ENCODE results near the gene PLOD2. TPM values are rescaled to one million over a fixed set of nuclear protein-coding genes. Genes with fewer than 3 reads are reported as not detected.

PLOD2 gene
- total RNA-seq, 1 donor from 2014 or later = 117 TPM

DNA sequence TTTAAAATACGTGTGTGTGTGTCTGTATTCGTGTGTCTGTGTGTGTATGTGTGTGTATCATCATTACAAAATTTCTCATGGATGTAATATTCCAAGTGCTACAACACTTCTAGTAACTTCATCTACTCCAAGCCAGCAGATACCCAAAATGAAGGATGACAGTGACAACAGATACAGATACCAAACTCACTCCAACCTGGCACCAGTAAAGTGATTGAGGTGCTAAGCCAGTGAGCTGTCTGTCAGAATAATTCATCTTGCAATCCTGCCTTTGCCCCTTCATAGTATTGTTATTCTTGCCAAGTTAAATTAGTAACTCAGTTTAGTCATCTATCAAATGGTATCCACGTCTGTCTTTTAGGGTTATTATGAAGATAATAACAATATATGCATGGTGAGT is 58.1 kb downstream of the PLOD2 start:
- DNase-seq (ENCODE audit: low read depth) (no peak), FAIRE-seq (no peak)
- Mint-ChIP-seq H3K36me3 (ENCODE audit: low read depth, unreplicated experiment) (peaks cover 19% of the 10 kb centered on the region), H3K9me3 (ENCODE audit: unreplicated experiment) (no peaks in the 10 kb centered on the region), H3K27me3 (ENCODE audit: low read depth, unreplicated experiment) (no peaks in the 10 kb centered on the region), H3K4me3 (ENCODE audit: unreplicated experiment) (no peak overlapping the region), H3K27ac (ENCODE audit: unreplicated experiment) (no peak overlapping the region), H3K4me1 (ENCODE audit: low read depth, unreplicated experiment) (peaks cover 17% of the 10 kb centered on the region)
- Histone ChIP-seq H3K9ac (ENCODE audit: low read length) (no peak overlapping the region), H3K4me1 (ENCODE audit: insufficient read depth, low read length) (no peaks in the 10 kb centered on the region), H3K9me3 (ENCODE audit: insufficient read depth, low read depth, low read length) (no peaks in the 10 kb centered on the region), H2AFZ (ENCODE audit: low read depth, low read length) (no peak overlapping the region), H3K4me3 (ENCODE audit: insufficient read depth, low read depth, low read length) (no peak overlapping the region), H3K79me2 (ENCODE audit: insufficient read depth, low read length) (no peaks in the 10 kb centered on the region), H3K36me3 (ENCODE audit: insufficient read depth, low read length) (peaks cover 33% of the 10 kb centered on the region), H3K4me2 (ENCODE audit: low read length) (no peak overlapping the region), H4K20me1 (ENCODE audit: insufficient read depth, low read length) (peaks cover 26% of the 10 kb centered on the region), H3K27me3 (ENCODE audit: insufficient read depth, low read length) (no peaks in the 10 kb centered on the region), H3K27ac (ENCODE audit: low read depth, low read length) (no peak overlapping the region)
- TF ChIP-seq, protein P1, sequence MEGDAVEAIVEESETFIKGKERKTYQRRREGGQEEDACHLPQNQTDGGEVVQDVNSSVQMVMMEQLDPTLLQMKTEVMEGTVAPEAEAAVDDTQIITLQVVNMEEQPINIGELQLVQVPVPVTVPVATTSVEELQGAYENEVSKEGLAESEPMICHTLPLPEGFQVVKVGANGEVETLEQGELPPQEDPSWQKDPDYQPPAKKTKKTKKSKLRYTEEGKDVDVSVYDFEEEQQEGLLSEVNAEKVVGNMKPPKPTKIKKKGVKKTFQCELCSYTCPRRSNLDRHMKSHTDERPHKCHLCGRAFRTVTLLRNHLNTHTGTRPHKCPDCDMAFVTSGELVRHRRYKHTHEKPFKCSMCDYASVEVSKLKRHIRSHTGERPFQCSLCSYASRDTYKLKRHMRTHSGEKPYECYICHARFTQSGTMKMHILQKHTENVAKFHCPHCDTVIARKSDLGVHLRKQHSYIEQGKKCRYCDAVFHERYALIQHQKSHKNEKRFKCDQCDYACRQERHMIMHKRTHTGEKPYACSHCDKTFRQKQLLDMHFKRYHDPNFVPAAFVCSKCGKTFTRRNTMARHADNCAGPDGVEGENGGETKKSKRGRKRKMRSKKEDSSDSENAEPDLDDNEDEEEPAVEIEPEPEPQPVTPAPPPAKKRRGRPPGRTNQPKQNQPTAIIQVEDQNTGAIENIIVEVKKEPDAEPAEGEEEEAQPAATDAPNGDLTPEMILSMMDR (IDR thresholded peaks at IDR 0.05; ENCODE audit: insufficient read depth, low read depth, low read length) = no peak
- TF ChIP-seq EZH2 (IDR thresholded peaks at IDR 0.05; ENCODE audit: insufficient read depth, low read length) = no peak

DNA sequence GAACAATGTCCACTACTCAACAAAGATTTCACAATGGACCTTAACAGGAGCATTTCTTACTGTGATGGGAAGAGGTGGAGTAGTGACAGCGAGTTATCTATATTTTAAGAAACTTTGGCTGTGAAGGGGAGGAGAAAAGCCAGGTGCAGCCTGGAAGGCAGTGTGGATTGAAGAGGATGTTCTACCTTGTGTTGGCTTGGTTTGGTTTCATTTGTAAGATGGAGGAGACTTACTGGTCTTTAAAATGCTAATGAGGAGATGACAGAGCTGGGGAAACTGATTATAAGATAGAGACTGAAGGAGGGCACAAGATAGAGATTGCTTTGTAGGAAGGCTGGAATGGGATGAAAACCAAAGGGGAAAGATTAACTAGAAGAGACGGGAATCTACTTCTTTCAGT is 59.4 kb downstream of the PLOD2 start:
- H3K9ac ChIP-seq (ENCODE audit: low read length) = no peak overlapping the region
- Mint-ChIP-seq H3K4me1 (ENCODE audit: low read depth, unreplicated experiment) (peaks cover 17% of the 10 kb centered on the region), H3K27me3 (ENCODE audit: low read depth, unreplicated experiment) (no peaks in the 10 kb centered on the region), H3K27ac (ENCODE audit: unreplicated experiment) (peak overlapping the region; percentile 2), H3K4me3 (ENCODE audit: unreplicated experiment) (no peak overlapping the region), H3K9me3 (ENCODE audit: unreplicated experiment) (no peaks in the 10 kb centered on the region), H3K36me3 (ENCODE audit: low read depth, unreplicated experiment) (peaks cover 15% of the 10 kb centered on the region)
- no peak overlapping the region for H3K27ac ChIP-seq (ENCODE audit: low read depth, low read length)
- FAIRE-seq (no peak), DNase-seq (ENCODE audit: low read depth) (no peak)
- H3K4me2 ChIP-seq (ENCODE audit: low read length) = no peak overlapping the region
- H3K4me3 ChIP-seq (ENCODE audit: insufficient read depth, low read depth, low read length) = no peak overlapping the region
- no peaks in the 10 kb centered on the region for H3K79me2 ChIP-seq (ENCODE audit: insufficient read depth, low read length)
- peaks cover 26% of the 10 kb centered on the region for H4K20me1 ChIP-seq (ENCODE audit: insufficient read depth, low read length)
- no peaks in the 10 kb centered on the region for H3K9me3 ChIP-seq (ENCODE audit: insufficient read depth, low read depth, low read length)
- TF ChIP-seq, protein P1 (IDR thresholded peaks at IDR 0.05; ENCODE audit: insufficient read depth, low read depth, low read length) = no peak
- TF ChIP-seq EZH2 (IDR thresholded peaks at IDR 0.05; ENCODE audit: insufficient read depth, low read length) = no peak
- no peaks in the 10 kb centered on the region for H3K4me1 ChIP-seq (ENCODE audit: insufficient read depth, low read length)
- no peak overlapping the region for H2AFZ ChIP-seq (ENCODE audit: low read depth, low read length)
- peaks cover 33% of the 10 kb centered on the region for H3K36me3 ChIP-seq (ENCODE audit: insufficient read depth, low read length)
- H3K27me3 ChIP-seq (ENCODE audit: insufficient read depth, low read length) = no peaks in the 10 kb centered on the region

DNA sequence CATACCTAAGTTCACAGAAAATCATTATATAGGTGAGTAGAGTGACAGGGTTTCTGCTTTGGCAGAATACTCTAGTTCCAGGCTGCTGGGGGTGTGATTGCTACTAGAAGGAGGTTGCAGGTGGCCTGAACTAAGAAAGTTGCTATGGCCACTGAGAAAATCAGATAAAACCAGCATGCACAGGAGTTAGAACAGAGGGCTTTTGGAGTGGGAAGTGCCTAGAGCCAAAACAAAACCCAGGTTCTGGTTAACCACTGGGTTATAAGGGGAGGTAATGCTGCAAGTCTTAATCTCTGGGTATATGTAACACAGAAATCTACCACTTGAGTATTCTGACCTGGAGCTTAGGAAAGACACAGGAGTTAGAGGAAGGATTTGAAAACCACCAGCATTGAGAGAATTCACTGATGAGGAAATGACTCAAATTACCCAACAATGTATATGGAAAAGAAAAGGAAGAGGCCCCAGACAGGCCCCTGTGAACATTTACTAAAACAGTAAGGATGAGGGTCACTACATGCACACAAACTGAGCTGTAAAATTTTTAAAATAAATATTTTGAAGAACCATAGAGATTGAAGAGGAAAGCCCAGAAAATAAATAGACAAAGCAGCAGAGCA is 60.0 kb downstream of the PLOD2 start:
- Histone ChIP-seq H3K9ac (ENCODE audit: low read length) (no peak overlapping the region), H3K36me3 (ENCODE audit: insufficient read depth, low read length) (peaks cover 29% of the 10 kb centered on the region), H3K79me2 (ENCODE audit: insufficient read depth, low read length) (no peaks in the 10 kb centered on the region), H3K4me2 (ENCODE audit: low read length) (no peak overlapping the region), H3K4me3 (ENCODE audit: insufficient read depth, low read depth, low read length) (no peak overlapping the region), H3K9me3 (ENCODE audit: insufficient read depth, low read depth, low read length) (no peaks in the 10 kb centered on the region), H3K27ac (ENCODE audit: low read depth, low read length) (no peak overlapping the region), H2AFZ (ENCODE audit: low read depth, low read length) (no peak overlapping the region), H4K20me1 (ENCODE audit: insufficient read depth, low read length) (peaks cover 21% of the 10 kb centered on the region), H3K4me1 (ENCODE audit: insufficient read depth, low read length) (no peaks in the 10 kb centered on the region), H3K27me3 (ENCODE audit: insufficient read depth, low read length) (no peaks in the 10 kb centered on the region)
- Mint-ChIP-seq H3K9me3 (ENCODE audit: unreplicated experiment) (no peaks in the 10 kb centered on the region), H3K36me3 (ENCODE audit: low read depth, unreplicated experiment) (peaks cover 9% of the 10 kb centered on the region), H3K4me3 (ENCODE audit: unreplicated experiment) (no peak overlapping the region), H3K4me1 (ENCODE audit: low read depth, unreplicated experiment) (peaks cover 17% of the 10 kb centered on the region), H3K27ac (ENCODE audit: unreplicated experiment) (no peak overlapping the region), H3K27me3 (ENCODE audit: low read depth, unreplicated experiment) (no peaks in the 10 kb centered on the region)
- TF ChIP-seq EZH2 (IDR thresholded peaks at IDR 0.05; ENCODE audit: insufficient read depth, low read length) = no peak
- TF ChIP-seq, protein P1 (IDR thresholded peaks at IDR 0.05; ENCODE audit: insufficient read depth, low read depth, low read length) = no peak
- FAIRE-seq = peak; percentile 41
- no peak for DNase-seq (ENCODE audit: low read depth)

Data from astrocyte (in vitro differentiated cells and primary cell).